HTR-8/SVneo (cell line): ENCODE results near the gene FAM50A.
"Not testable (repeated sequence)": the region's sequence is repeated elsewhere in the genome, so short reads cannot be mapped to it uniquely, and the experiment has no call there.

Experiments used
- DNase-seq: peaks from one replicate; pipeline ENCODE4 v3.0.0; 2011; ENCODE audit warnings: low spot score, mixed read lengths; ENCODE audit not compliant: insufficient read length
- FAIRE-seq: peaks from 2 replicates; lab custom pipeline; 2011; peaks lifted over from hg19 to GRCh38; lab: Jason Lieb, UNC

FAM50A gene

GRCh38 chrX:154496591-154497137 lies 52.7 kb downstream of the FAM50A start:
- not testable (repeated sequence) for DNase-seq, FAIRE-seq
